Endothelial cell of umbilical vein (primary cell): ENCODE measurements around the gene ATG101. TPM values are rescaled to one million over a fixed set of nuclear protein-coding genes. Genes with fewer than 3 reads are reported as not detected.

ENCODE experiments used
- BruUV-seq: library from RNA; stranded (reverse); fragments of 400-500 nt; replicated peaks from 2 replicates; lab custom pipeline; 2021; lab: Mats Ljungman, UMichigan
- CTCF ChIA-PET: fragments of 300-600, 350-600 bp; sonication (Branson Sonifier 250); formaldehyde crosslinking; loops from one replicate; lab custom pipeline; 2021; ENCODE audit warnings: antibody characterized with exemption, inconsistent platforms; lab: Charles Lee
- POLR2A ChIA-PET: fragments of 300-600, 350-600 bp; sonication (Branson Sonifier 250); formaldehyde crosslinking; loops from one replicate; lab custom pipeline; 2021; ENCODE audit warnings: antibody characterized with exemption, inconsistent platforms; lab: Charles Lee
- DNase-seq: peaks from one replicate; pipeline ENCODE4 v3.0.0-alpha.2; 2011; ENCODE audit warnings: low read depth, low spot score
- FAIRE-seq: peaks from 2 replicates; lab custom pipeline; 2011; peaks lifted over from hg19 to GRCh38; lab: Jason Lieb, UNC
- H2AFZ ChIP-seq: 2 replicates; pipeline ENCODE4 v1.6.0; 2012; ENCODE audit warnings: low read depth, low read length, control low read depth, inconsistent platforms
- H3K27ac ChIP-seq: 2 replicates; pipeline ENCODE4 v1.5.1; 2011; ENCODE audit warnings: low read depth, mild to moderate bottlenecking, control low read depth, low read length, moderate library complexity; ENCODE audit not compliant: insufficient read depth
- H3K27me3 ChIP-seq, 2 experiments: 2 replicates each; pipeline versions ENCODE4 v1.6.0 to v1.6.1; 2011; ENCODE audit warnings: low read length in 2 of 2, mixed read lengths in 1 of 2; ENCODE audit not compliant: control insufficient read depth in 2 of 2, insufficient read depth in 2 of 2
- H3K36me3 ChIP-seq, 2 experiments: 2 replicates in 1 of 2; 3 replicates in 1 of 2; pipeline ENCODE4 v1.5.1; 2011; ENCODE audit warnings: low read length in 2 of 2, mild to moderate bottlenecking in 1 of 2, moderate library complexity in 1 of 2; ENCODE audit not compliant: control insufficient read depth in 2 of 2, insufficient read depth in 2 of 2; ENCODE audit errors: extremely low read depth in 1 of 2
- H3K4me1 ChIP-seq: 3 replicates; pipeline ENCODE4 v1.5.1; 2011; ENCODE audit warnings: mild to moderate bottlenecking, low read length; ENCODE audit not compliant: control insufficient read depth, insufficient read depth; ENCODE audit errors: extremely low read depth
- H3K4me2 ChIP-seq: 2 replicates; pipeline ENCODE4 v1.6.1; 2011; ENCODE audit warnings: low read length, control low read depth, mixed read lengths; ENCODE audit not compliant: insufficient read depth
- H3K4me3 ChIP-seq, 3 experiments: fragments of 200-600 bp in 1 of 3; sonication (generic), shearing (Covaris generic) in 1 of 3; replicated peaks in 1 of 3; 2 replicates each; pipeline ENCODE4 v1.5.1; 2011 to 2016; ENCODE audit warnings: control low read depth in 3 of 3, low read length in 3 of 3, mild to moderate bottlenecking in 2 of 3, inconsistent platforms in 1 of 3, low read depth in 1 of 3, moderate library complexity in 1 of 3; ENCODE audit not compliant: insufficient read depth in 1 of 3
- H3K79me2 ChIP-seq: 2 replicates; pipeline ENCODE4 v1.6.0; 2012; ENCODE audit warnings: low read length, inconsistent platforms; ENCODE audit not compliant: control insufficient read depth, insufficient read depth
- H3K9ac ChIP-seq: replicated peaks from 2 replicates; pipeline ENCODE3; 2011; ENCODE audit warnings: low read length, control low read depth; ENCODE audit not compliant: insufficient read depth; ENCODE audit errors: extremely low read depth
- H3K9me1 ChIP-seq: replicated peaks from 3 replicates; pipeline ENCODE4 v1.6.0; 2011; ENCODE audit warnings: mild to moderate bottlenecking, low read length; ENCODE audit not compliant: control insufficient read depth, insufficient read depth; ENCODE audit errors: extremely low read depth
- H3K9me3 ChIP-seq: replicated peaks from 2 replicates; pipeline ENCODE4 v1.5.1; 2012; ENCODE audit warnings: low read length, inconsistent platforms; ENCODE audit not compliant: control insufficient read depth, insufficient read depth
- H4K20me1 ChIP-seq: replicated peaks from 2 replicates; pipeline ENCODE3; 2011; ENCODE audit warnings: mild to moderate bottlenecking, low read length; ENCODE audit not compliant: control insufficient read depth, insufficient read depth; ENCODE audit errors: extremely low read depth
- CTCF ChIP-seq, 2 donors: IDR thresholded peaks; 1 replicate in 1 of 2; 2 replicates in 1 of 2; pipeline ENCODE4 v1.5.1; 2011; ENCODE audit warnings: low read length in 2 of 2, mild to moderate bottlenecking in 2 of 2, moderate library complexity in 2 of 2, control low read depth in 1 of 2, inconsistent platforms in 1 of 2, low read depth in 1 of 2; ENCODE audit not compliant: insufficient read depth in 1 of 2; ENCODE audit errors: extremely low read depth in 1 of 2
- FOS ChIP-seq: IDR thresholded peaks from 2 replicates; pipeline ENCODE4 v1.6.1; 2011; ENCODE audit warnings: mild to moderate bottlenecking, low read length, moderate library complexity, borderline replicate concordance; ENCODE audit not compliant: insufficient read depth
- MAX ChIP-seq: IDR thresholded peaks from 2 replicates; pipeline ENCODE4 v1.6.1; 2011; ENCODE audit not compliant: insufficient read depth, insufficient read length
- dilution Hi-C: fragments of 300-500 bp; cut with MboI; formaldehyde crosslinking; loops from one replicate; pipeline ENCODE4 v1.15.0; 2019; ENCODE audit warnings: low sequenced_read_pairs; ENCODE audit not compliant: extremely low pct_ligation_motif_present
- intact Hi-C: fragments of 100-400 bp; cut with micrococcal nuclease; formaldehyde crosslinking; loops from one replicate; pipeline ENCODE4 v1.10.0; 2022
- polyA plus RNA-seq, 4 experiments: library from polyadenylated mRNA; depleted of rRNA in 3 of 4; stranded (reverse) in 3 of 4; unstranded in 1 of 4; fragments of >200 nt; gene quantifications; 2 replicates each; pipeline versions ENCODE4 v1.2.1 to v1.2.3, GENCODE V29; 2011 to 2012; ENCODE audit warnings: missing spikeins in 1 of 4
- total RNA-seq: library from RNA; stranded (reverse); gene quantifications from 2 replicates; pipeline ENCODE4 v1.2.3, GENCODE V29; 2021

ATG101 gene
- total and polyA plus RNA-seq, 2 donors (not counting 3 experiments of a cell fraction or from before 2014, with no cell fraction given) = 41.6 to 78.4 TPM

DNA sequence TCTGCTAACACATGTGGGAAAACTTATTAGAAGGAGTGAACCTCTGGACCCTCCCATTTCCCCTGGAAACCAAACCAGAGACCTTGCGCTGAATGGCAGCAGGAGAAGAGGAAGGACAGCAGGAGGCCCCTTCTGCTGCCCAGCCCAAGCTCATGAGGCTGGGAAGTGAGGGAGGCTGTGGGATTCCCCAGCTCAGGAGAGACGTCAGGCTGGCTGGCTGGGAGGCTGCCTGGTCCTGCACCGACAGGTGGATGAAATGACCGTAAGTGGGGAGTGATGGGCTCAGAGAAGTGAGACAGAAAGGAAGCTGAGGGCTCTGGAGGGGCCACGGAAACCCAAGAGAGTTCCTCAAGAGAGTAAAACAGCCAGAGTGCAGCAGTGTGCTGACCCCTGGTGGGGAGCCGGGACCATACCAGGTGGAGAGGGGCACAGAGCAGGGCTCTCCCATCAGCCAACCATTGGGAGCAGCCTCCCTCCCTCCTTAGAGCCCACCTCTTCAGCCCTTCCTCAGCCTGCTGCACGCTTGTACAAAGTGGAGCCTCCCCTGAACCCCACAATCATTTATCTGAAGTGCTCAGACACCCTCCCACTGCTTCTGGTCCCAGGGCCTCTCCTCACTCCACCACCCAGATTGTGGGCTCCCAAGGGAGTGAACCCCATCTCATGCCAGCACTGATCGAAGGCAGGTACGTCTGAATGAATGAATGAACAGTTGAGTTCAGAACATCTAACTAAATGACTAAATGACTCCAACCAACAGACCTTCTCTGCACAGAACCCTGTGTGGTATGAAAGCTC, 49.0 kb upstream of the ATG101 start:
- Histone ChIP-seq H3K79me2 (no peaks in the 10 kb centered on the region), H4K20me1 (no peaks in the 10 kb centered on the region), H3K4me3 (no peak overlapping the region), H3K9me1 (no peaks in the 10 kb centered on the region), H3K27ac (no peak overlapping the region), H2AFZ (peak overlapping the region; percentile 67), H3K36me3 (peaks cover 0 to 5% of the 10 kb centered on the region in 2 experiments), H3K4me1 (peaks cover 29% of the 10 kb centered on the region), H3K9ac (no peak overlapping the region), H3K4me2 (no peak overlapping the region), H3K9me3 (no peaks in the 10 kb centered on the region), H3K27me3 (no peaks in the 10 kb centered on the region)
- ChIA-PET CTCF (interaction anchor here (0.5 to 13.1 kb wide), 19 partner anchors 8 to 487 kb away, joined by 3 to 946 read pairs (median 4); partner anchors contain the start of genes NR4A1 and TAMALIN), POLR2A (interaction anchor here (3.3 to 12.4 kb wide), 2 partner anchors 11 to 15 kb away, joined by 30 to 221 read pairs; partner anchors contain the start of gene TAMALIN)
- peak; percentile 66 for DNase-seq
- BruUV-seq = no TSS peak
- intact Hi-C loops = loop anchor here (1.0 kb wide), 4 partner anchors 10 to 128 kb away; no protein-coding TSS in a partner anchor
- FAIRE-seq = peak; percentile 85
- dilution Hi-C loops = no loop called here
- TF ChIP-seq FOS = no peak
- TF ChIP-seq MAX = no peak
- TF ChIP-seq CTCF (IDR thresholded peaks at IDR 0.05; ENCODE audit: extremely low read depth in 1 of 2, insufficient read depth in 1 of 2, low read depth in 1 of 2, low read length in 2 of 2) = peak; percentile 82 to 94
